KOPT-K1 (cell line): ENCODE data around the gene DENND4B.
A peak's percentile ranks its signal among the peaks of the same experiment; 100 is the strongest.

Experiments
- H3K27ac ChIP-seq: fragments of 200-600 bp; sonication (generic); 2 replicates; pipeline ENCODE4 v1.5.1; 2016; ENCODE audit warnings: antibody characterized with exemption, mild to moderate bottlenecking, low read depth, low read length; ENCODE audit not compliant: poor library complexity, severe bottlenecking
- H3K36me3 ChIP-seq: fragments of 200-600 bp; sonication (generic); 2 replicates; pipeline ENCODE4 v1.5.1; 2017; ENCODE audit warnings: antibody characterized with exemption, mild to moderate bottlenecking, low read length, moderate library complexity; ENCODE audit not compliant: insufficient read depth
- H3K9me3 ChIP-seq: fragments of 200-600 bp; sonication (generic); 2 replicates; pipeline ENCODE4 v1.5.1; 2017; ENCODE audit warnings: antibody characterized with exemption, low read length, mild to moderate bottlenecking; ENCODE audit not compliant: insufficient read depth, poor library complexity, severe bottlenecking

The DENND4B gene

DNA sequence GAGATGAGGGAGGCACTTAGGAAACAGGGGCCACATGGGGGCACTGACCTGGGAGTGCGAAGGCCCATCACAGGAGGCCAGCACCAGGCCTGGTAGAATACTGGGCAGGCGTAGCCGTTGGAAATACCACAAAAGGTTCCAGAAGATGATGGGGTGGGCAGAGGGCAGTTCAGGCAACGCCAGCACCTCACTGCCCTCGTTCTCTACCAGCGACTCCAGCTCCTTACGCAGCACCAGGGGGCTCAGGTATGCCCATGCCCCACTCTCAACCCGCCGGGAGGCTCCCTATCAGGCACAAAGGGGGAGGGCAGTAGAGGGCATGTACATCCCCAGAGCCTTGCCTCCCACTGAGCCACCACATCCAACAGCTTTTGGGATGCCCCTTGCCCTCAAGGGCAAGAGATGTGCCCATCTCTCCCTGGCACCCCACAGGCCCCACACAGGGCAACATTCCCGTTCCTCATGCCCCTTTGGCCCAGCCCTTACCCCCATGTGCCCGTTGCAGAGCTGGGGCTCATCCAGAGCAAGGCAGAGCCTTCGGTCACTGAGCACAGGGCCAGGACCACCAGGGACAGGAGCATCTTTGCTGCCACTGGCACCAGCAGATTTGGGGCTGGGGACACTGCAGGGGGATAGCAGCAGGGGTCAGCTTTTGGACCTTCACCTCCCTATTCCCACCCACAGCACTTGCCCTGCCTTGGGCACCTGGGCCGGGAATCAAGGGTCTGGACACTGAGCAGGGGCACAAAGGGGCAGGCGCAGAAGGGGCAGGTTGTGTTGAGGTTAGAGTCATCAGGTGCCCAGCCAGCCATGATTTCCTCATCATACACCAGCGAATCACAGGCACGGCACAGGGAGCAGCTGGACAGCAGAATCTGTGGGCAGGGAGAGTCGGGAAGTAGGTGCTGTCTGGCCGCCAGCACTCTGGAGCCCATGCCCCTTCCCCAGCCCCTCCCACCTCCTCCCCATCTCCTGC, 14.1 kb downstream of the DENND4B start:
- Histone ChIP-seq H3K36me3 (peaks cover 82% of the 10 kb centered on the region), H3K9me3 (no peaks in the 10 kb centered on the region), H3K27ac (no peak overlapping the region)

DNA sequence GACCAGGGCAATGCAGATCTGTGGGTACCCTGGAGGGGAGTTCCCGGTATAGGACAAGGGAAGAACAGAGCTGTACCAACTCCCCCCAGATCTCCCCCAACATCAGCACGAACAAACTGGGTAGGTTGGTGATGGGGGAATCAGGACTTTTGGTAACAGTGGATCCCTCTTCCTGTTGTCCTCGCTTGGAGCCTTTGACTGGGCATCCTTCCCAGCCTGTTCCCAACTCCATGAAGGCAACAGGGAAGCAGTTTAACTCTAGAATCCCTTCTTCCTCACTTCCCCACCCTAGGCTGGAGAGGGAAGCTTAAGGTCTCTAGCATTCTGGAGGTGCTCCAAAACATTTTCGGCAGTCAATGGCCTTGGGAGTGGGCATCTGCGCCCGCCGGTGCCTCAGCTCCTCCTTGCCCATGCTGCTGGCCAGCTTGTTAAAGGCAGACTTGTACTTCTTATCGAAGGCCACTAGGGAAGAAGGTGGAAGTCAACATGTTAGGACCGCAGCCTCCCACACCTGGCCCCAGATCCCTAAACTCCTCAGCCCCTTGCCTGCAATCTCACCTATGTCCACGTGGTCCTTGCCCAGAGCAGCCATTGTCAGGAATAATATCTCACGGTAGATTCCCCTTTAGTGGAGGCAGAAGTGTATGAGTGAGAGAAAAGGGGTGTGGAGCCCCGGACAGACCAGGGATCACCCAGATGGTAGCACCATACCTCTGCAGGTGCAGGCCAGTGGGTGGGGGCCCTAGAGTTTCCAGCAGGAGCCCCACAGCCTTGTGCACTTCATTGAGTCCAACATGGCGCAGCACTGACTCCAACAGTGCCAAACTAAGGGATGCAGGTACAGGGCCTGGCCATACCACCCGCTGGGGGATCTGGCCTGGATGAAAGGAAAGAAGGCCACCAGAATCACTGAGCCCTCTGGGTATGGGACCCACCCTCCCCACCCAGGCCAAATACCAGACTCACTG, 16.3 kb downstream of the DENND4B start:
- no peaks in the 10 kb centered on the region for H3K9me3 ChIP-seq
- H3K36me3 ChIP-seq: peaks cover 60% of the 10 kb centered on the region
- H3K27ac ChIP-seq: no peak overlapping the region

- Histone ChIP-seq H3K9me3 (no peaks in the 10 kb centered on the region), H3K36me3 (peaks cover 52% of the 10 kb centered on the region), H3K27ac (no peak overlapping the region)
These were observed 17.1 kb downstream of the DENND4B start for GRCh38 chr1:153929426-153929825.

DNA sequence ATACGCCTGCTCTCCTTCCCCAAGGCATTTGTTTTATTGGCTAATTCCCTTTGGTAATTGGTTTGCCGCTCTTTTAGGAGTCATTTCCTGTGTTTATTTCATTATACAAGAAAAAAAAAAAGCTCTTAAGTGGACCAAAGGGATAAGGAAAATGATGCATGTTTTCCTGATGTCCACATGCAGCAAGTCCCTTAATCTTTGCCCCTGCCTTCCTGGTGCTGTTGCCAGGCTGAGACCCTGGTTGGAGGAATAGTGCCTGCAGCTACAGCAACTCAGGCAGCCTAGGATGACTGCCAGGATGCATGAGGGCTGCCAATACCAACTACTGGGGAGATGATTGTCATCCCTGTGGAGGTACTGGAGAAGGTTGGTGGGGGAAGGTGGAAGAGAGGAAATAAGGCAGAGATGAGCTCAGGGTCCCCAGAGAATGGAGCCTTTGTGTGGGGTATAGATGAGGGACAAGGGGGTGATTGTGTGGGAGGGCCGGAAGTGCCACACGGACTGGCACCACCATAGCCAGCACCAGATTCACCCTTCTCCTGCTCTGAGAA, 17.7 kb downstream of the DENND4B start:
- Histone ChIP-seq H3K9me3 (no peaks in the 10 kb centered on the region), H3K27ac (no peak overlapping the region), H3K36me3 (peaks cover 46% of the 10 kb centered on the region)

DNA sequence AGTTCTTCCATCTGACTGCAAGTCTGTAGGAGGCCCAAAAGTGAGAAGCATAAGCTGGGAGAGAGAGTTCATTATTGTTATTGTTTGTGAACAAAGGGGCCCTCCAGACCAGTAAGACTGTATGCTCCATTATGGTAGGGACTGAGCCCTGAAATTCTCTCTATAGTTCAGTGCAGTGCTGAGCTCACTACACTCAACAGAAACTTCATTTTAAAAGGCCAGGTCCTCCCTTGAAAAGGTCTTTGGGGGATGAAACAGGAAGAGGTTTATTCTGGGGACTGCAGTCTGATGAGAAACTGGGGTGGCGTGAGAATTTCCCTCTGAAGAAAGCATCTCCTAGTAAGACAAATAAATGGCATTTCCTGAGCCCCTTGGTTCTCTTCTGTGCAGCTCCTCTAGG, 18.3 kb downstream of the DENND4B start:
- H3K27ac ChIP-seq: no peak overlapping the region
- no peaks in the 10 kb centered on the region for H3K9me3 ChIP-seq
- peaks cover 40% of the 10 kb centered on the region for H3K36me3 ChIP-seq

DNA sequence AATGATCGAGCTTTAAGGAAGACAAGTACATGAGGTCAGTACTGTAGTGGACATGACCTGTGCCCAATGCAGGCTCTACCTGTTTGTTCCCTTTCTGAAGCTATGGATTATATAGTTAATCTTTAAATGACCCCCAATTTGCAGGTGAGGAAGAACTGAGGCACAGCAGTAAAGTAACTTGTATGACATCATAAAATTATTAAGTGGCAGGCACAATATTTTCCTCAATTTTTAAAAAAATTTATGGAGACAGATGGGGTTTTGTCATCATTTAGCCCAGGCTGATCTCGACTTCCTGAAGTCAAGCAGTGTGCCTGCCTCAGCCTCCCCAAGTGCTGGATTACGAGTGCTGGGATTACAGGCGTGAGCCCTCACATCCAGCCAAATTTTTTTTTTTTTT, 20.1 kb downstream of the DENND4B start:
- Histone ChIP-seq H3K36me3 (peaks cover 26% of the 10 kb centered on the region), H3K9me3 (no peaks in the 10 kb centered on the region), H3K27ac (no peak overlapping the region)

GRCh38 chr1:153922972-153923925, 23.3 kb downstream of the DENND4B start, which contains the start of gene GATAD2B:
Gene GATAD2B, minus strand, starts transcription at chr1:153922972. Its CDS starts 94,625 bp downstream, at chr1:153828347.
- no peaks in the 10 kb centered on the region for H3K9me3 ChIP-seq
- peak within 1 kb of the TSS; percentile 82 for H3K27ac ChIP-seq
- H3K36me3 ChIP-seq: peaks cover 10% of the 10 kb centered on the region

- Histone ChIP-seq H3K36me3 (peaks cover 16% of the 10 kb centered on the region), H3K9me3 (no peaks in the 10 kb centered on the region), H3K27ac (peak overlapping the region; percentile 79)
These were observed 24.2 kb downstream of the DENND4B start for GRCh38 chr1:153922076-153922971.

DNA sequence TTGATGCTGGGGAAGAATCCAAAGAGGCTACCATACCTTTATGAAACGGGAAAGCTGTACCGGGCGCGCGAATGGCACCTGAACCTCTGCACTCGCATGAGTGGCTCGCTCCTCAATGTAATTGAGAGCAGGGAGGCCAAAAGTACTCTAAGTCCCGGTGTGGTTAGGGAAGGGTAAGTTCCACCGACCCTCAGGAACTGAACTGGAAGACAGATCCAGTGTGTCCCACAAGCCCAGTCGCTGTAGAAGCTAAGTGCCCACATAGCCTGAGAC, 24.8 kb downstream of the DENND4B start:
- Histone ChIP-seq H3K27ac (peak overlapping the region; percentile 79), H3K9me3 (no peaks in the 10 kb centered on the region)

GRCh38 chr1:153921080-153921802, 25.3 kb downstream of the DENND4B start:
- H3K27ac ChIP-seq: peak overlapping the region; percentile 79

More for the DNA sequence above, 24.8 kb downstream of the DENND4B start:
- peaks cover 16% of the 10 kb centered on the region for H3K36me3 ChIP-seq

DNA sequence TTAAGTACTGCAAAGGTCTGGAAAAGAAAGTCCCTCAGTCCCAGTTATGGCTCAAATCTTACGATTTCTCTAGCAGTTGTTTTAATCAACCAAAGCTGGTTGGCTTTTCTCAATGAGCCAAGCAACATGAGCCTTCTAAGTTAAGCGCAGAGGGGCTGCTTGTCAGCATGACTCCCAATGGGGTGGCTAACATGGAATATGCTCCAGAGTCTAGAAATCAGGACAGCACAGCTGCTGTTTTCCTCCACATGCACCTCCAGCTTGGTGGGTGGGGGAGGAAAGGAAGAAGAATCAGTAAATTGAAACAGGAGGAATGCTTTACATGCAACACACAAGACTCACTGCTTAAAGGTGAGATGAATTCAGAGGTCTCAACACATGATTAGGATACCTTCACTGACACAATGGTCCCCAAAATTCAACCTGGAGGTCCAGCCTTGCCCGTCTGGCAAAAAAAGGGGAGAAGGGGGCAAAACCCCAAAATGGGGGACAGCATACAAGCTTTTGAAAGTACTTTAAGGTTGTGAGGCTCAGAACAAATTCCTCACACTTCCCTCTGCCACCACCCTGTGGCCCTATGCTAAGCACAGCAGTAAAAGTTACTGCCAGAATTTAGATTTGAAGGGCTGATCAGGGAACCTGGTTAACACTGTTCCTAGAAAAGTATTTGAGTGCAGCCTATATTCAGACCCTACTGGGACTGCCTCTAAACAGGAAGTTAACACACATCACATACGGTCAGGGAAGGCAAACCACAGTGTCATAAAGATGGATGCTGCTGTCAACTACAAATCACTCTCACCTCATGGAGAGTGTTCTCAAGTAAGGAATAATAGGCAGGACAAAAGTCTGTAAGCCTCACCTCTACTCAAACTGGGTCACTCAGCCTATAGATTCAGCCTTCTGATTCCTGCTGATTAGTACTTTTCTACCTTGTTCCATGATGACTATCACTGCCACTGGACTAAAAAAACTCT, 26.4 kb downstream of the DENND4B start:
- H3K27ac ChIP-seq: peak overlapping the region; percentile 40
- H3K9me3 ChIP-seq: no peaks in the 10 kb centered on the region
- H3K36me3 ChIP-seq: peaks cover 28% of the 10 kb centered on the region

More at GRCh38 chr1:153921080-153921802, 25.3 kb downstream of the DENND4B start:
- H3K36me3 ChIP-seq: peaks cover 19% of the 10 kb centered on the region
- H3K9me3 ChIP-seq: no peaks in the 10 kb centered on the region

DNA sequence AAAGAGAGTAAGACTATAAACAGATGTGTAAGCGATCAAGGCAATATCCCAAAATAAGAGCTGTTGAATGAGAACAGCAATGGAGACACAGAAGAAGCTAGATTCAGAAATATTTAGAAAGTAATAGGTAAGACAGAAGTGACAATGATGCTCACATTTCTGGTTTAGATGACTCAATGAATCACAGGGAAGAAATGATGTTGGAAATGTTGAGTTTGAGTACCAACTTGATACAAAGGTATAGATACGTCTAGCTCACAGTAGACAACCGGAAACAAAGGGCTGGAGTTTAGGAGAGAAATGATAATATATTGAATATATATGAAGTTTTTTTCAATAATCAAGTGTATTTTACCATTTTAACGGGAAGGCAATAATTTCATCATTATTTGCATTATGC, 30.2 kb downstream of the DENND4B start:
- H3K27ac ChIP-seq: no peak overlapping the region
- H3K36me3 ChIP-seq: peaks cover 58% of the 10 kb centered on the region
- H3K9me3 ChIP-seq: no peaks in the 10 kb centered on the region
